ENCODE measurements around the gene KAT7.

The KAT7 gene

DNA sequence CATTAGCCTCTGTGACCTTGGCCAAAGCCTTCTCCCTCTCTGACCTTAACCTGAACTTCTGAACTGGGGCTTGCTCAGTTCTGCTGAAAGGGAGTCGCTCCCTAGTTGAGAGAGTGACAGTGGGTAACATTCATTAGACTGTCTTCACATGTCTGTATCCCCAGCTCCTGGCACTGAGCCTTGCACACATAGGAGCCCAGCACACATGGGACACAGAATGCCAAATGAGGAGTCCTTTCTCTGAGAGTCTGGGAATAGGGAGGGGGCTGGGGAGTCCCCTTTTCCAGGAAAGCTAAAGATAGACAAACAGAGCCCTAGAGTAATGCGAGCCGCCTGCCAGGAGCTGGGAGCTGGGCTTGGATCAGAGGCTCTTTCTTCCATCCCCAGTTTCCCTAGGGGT is 56.8 kb downstream of the KAT7 start:
- Histone ChIP-seq H3K79me2 (ENCODE audit: insufficient read depth, low read length) (no peaks in the 10 kb centered on the region), H3K9ac (ENCODE audit: low read length) (no peak overlapping the region), H3K4me2 (ENCODE audit: low read depth, low read length, poor library complexity, severe bottlenecking) (no peak overlapping the region), H2AFZ (ENCODE audit: low read depth, low read length, severe bottlenecking) (no peak overlapping the region), H3K4me3 (ENCODE audit: insufficient read depth, low read length, poor library complexity, severe bottlenecking) (no peak overlapping the region), H4K20me1 (ENCODE audit: low read depth, low read length) (no peaks in the 10 kb centered on the region), H3K36me3 (ENCODE audit: low read length) (no peaks in the 10 kb centered on the region), H3K9me2 (replicated peaks; ENCODE audit: insufficient read depth, low read length) (no peaks in the 10 kb centered on the region), H3K9me3 (ENCODE audit: insufficient read depth, low read length) (no peaks in the 10 kb centered on the region), H3K27ac (ENCODE audit: low read depth, low read length) (no peak overlapping the region), H3K27me3 (ENCODE audit: low read length) (no peaks in the 10 kb centered on the region), H3F3A (ENCODE audit: insufficient read depth) (no peaks in the 10 kb centered on the region)
- TF ChIP-seq, protein P1, sequence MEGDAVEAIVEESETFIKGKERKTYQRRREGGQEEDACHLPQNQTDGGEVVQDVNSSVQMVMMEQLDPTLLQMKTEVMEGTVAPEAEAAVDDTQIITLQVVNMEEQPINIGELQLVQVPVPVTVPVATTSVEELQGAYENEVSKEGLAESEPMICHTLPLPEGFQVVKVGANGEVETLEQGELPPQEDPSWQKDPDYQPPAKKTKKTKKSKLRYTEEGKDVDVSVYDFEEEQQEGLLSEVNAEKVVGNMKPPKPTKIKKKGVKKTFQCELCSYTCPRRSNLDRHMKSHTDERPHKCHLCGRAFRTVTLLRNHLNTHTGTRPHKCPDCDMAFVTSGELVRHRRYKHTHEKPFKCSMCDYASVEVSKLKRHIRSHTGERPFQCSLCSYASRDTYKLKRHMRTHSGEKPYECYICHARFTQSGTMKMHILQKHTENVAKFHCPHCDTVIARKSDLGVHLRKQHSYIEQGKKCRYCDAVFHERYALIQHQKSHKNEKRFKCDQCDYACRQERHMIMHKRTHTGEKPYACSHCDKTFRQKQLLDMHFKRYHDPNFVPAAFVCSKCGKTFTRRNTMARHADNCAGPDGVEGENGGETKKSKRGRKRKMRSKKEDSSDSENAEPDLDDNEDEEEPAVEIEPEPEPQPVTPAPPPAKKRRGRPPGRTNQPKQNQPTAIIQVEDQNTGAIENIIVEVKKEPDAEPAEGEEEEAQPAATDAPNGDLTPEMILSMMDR (IDR thresholded peaks at IDR 0.05; ENCODE audit: insufficient read depth, low read length, poor library complexity, severe bottlenecking) = no peak
- TF ChIP-seq EZH2phosphoT487 (conservative IDR thresholded peaks at IDR 0.05; ENCODE audit: low read length) = no peak

DNA sequence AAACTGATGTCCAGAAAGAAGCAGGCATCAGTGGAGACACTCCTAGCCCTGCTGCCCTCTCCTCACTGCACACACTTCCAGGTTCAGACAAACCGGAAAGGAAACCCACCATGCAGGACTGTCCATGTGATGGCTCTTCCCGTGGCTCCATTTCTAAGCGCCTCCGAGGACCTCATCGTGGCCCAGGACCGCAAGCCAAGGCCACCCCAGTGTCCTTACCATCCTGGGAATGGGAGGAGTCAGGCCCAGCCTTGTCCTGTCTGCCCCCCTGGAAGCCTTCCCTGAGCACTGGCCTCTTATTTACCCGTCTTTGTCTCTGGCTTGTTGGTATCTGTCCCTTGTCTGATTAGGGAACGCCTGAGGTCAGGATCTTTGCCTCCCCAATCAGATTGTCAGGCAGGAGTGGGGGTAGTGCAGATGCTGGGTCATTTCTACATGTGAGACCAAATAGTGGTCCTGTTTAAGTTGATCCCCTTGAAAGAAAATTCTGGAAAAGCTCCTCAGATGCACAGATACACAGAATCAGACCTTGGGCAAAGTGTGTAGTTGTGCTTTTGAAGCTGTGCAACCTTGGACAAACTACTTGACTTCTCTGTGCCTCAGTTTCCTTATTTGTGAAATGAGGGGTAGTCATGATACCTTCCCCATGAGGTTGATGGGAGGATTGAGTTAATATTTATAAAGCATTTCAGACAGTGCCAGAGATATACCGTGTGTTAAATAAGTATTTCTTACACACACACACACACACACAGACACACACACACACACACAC is 58.6 kb downstream of the KAT7 start:
- Histone ChIP-seq H3K27ac (ENCODE audit: low read depth, low read length) (no peak overlapping the region), H3K36me3 (ENCODE audit: low read length) (no peaks in the 10 kb centered on the region), H3K9me2 (replicated peaks; ENCODE audit: insufficient read depth, low read length) (no peaks in the 10 kb centered on the region), H4K20me1 (ENCODE audit: low read depth, low read length) (no peaks in the 10 kb centered on the region), H2AFZ (ENCODE audit: low read depth, low read length, severe bottlenecking) (no peak overlapping the region), H3K9ac (ENCODE audit: low read length) (no peak overlapping the region), H3K79me2 (ENCODE audit: insufficient read depth, low read length) (no peaks in the 10 kb centered on the region), H3F3A (ENCODE audit: insufficient read depth) (no peaks in the 10 kb centered on the region), H3K4me3 (ENCODE audit: insufficient read depth, low read length, poor library complexity, severe bottlenecking) (no peak overlapping the region), H3K27me3 (ENCODE audit: low read length) (no peaks in the 10 kb centered on the region), H3K4me2 (ENCODE audit: low read depth, low read length, poor library complexity, severe bottlenecking) (no peak overlapping the region), H3K9me3 (ENCODE audit: insufficient read depth, low read length) (no peaks in the 10 kb centered on the region)
- TF ChIP-seq, protein P1 (IDR thresholded peaks at IDR 0.05; ENCODE audit: insufficient read depth, low read length, poor library complexity, severe bottlenecking) = no peak
- no peak for TF ChIP-seq EZH2phosphoT487 (conservative IDR thresholded peaks at IDR 0.05; ENCODE audit: low read length)

- no peak within 1 kb of the TSS for H3K4me2 ChIP-seq (ENCODE audit: low read depth, low read length, poor library complexity, severe bottlenecking)
- H3K27me3 ChIP-seq (ENCODE audit: low read length) = no peaks in the 10 kb centered on the region
- H3K79me2 ChIP-seq (ENCODE audit: insufficient read depth, low read length) = no peaks in the 10 kb centered on the region
- no peaks in the 10 kb centered on the region for H3K9me2 ChIP-seq (replicated peaks; ENCODE audit: insufficient read depth, low read length)
- no peaks in the 10 kb centered on the region for H3K36me3 ChIP-seq (ENCODE audit: low read length)
- no peak within 1 kb of the TSS for H3K4me3 ChIP-seq (ENCODE audit: insufficient read depth, low read length, poor library complexity, severe bottlenecking)
- H4K20me1 ChIP-seq (ENCODE audit: low read depth, low read length) = no peaks in the 10 kb centered on the region
- H3F3A ChIP-seq (ENCODE audit: insufficient read depth) = no peaks in the 10 kb centered on the region
- H3K27ac ChIP-seq (ENCODE audit: low read depth, low read length) = no peak within 1 kb of the TSS
- H3K9ac ChIP-seq (ENCODE audit: low read length) = no peak within 1 kb of the TSS
- TF ChIP-seq, protein P1 (IDR thresholded peaks at IDR 0.05; ENCODE audit: insufficient read depth, low read length, poor library complexity, severe bottlenecking) = no peak
- no peak for TF ChIP-seq EZH2phosphoT487 (conservative IDR thresholded peaks at IDR 0.05; ENCODE audit: low read length)
- H2AFZ ChIP-seq (ENCODE audit: low read depth, low read length, severe bottlenecking) = no peak within 1 kb of the TSS
- no peaks in the 10 kb centered on the region for H3K9me3 ChIP-seq (ENCODE audit: insufficient read depth, low read length)
Measured at GRCh38 chr17:49848019-49848473, 59.6 kb downstream of the KAT7 start, which contains the start of gene TAC4. TSS of gene TAC4 (minus strand) at chr17:49848069. CDS start at chr17:49848017, 52 bp downstream.
